ACHN (cell line): ENCODE measurements around the gene IL17C.
A peak's percentile ranks its signal among the peaks of the same experiment; 100 is the strongest.

ENCODE experiments used
- DNase-seq: peaks from one replicate; pipeline ENCODE4 v3.0.0-alpha.2; 2015
- in situ Hi-C: cut with HindIII; loops from 2 replicates; pipeline ENCODE4 v1.10.0; 2017; ENCODE audit warnings: low sequenced_read_pairs, low pct_ligation_motif_present, low pct_unique_long_range_greater_than_20kb

Gene IL17C

GRCh38 chr16:88636488-88637265, 1.7 kb upstream of the IL17C start:
- in situ Hi-C loops = no loop called here
- DNase-seq = no peak

DNA sequence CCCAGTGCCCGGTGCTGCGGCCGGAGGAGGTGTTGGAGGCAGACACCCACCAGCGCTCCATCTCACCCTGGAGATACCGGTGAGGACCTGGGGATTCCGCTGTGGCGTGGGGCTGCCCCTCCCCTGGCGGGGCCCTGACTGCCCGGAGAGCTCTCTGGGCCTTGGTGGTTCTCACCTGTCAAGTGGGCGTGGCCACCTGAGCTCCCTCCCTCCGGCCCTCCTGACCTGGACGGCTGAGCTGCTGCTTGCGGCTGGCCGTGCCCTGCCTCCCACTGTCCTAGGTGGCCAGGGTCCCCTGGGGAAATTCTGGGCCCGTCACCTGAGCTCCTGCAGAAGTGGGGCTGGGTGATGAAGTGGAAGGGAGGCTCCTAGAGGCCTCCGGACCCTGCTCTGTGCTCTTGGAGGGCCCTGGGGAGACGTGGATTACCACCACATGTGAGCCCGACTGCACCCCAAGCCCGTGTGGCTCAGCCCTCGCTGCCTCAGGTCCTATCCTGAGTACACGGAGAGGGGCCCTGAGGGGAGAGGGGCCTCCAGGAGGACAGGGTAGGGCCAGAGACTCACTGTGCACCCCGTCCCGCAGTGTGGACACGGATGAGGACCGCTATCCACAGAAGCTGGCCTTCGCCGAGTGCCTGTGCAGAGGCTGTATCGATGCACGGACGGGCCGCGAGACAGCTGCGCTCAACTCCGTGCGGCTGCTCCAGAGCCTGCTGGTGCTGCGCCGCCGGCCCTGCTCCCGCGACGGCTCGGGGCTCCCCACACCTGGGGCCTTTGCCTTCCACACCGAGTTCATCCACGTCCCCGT, 1.1 kb downstream of the IL17C start:
- DNase-seq = peak; percentile 24
- in situ Hi-C loops = no loop called here

GRCh38 chr16:88640039-88640495, 1.7 kb downstream of the IL17C start:
- DNase-seq = no peak
- in situ Hi-C loops = no loop called here

- DNase-seq = no peak
- in situ Hi-C loops = no loop called here
These were observed 2.3 kb downstream of the IL17C start for GRCh38 chr16:88640498-88641247.

- DNase-seq = no peak
- in situ Hi-C loops = no loop called here
These were observed 4.7 kb downstream of the IL17C start for GRCh38 chr16:88642881-88643643.

DNA sequence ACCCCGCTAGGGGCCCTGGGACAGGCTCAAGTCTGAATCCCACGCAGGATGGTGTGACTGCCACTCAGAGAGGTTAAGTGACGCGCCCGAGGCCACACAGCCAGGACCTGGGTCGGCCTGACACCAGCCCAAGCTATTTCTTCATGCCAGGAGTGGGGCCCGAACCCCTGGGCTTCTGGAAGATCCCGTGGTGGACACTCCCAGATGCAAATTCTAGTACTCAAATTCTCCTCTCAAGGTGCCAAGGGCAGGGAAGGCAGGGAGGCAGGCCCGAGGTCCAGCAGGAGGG, 5.2 kb downstream of the IL17C start:
- DNase-seq = no peak
- in situ Hi-C loops = no loop called here

DNA sequence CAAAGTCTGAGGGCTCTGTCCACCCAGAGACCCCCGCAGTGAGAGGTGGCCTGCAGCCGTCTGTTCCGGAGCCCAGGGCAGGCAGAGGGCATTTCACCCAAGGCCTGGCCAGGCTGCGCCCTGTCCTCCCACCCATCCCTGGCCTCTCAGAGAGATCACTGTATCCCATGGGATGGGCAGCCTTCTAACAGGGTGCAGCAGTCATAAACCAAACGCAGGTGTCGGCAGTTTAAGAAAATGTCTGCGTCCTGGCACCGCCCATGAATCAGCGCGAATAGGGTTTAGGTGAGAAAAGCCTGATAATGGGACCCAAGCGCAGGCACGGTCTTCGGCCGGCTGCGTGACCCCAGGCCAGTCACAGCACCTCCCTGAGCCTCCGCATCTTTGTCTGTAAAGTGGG, 7.1 kb downstream of the IL17C start:
- in situ Hi-C loops = no loop called here
- no peak for DNase-seq

DNA sequence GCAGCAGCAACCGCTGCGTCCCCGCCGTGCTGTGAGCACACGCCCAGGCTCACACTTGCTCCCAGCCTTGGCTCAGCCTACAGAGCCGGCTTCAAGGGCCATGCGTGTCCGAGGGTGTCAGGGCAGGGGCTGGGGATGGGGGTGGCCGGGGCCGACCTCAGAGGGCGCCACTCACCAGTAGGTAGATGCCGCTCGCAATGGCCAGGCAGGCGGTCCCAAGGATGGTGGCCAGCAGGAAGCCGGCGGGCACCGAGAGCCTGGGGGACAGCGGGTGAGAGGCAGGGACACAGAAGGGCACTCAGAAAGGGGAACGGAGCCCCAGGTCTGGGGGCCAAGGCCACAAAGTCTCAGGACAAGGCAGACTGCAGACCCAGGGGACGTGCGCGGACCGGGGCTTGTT, 7.6 kb downstream of the IL17C start:
- DNase-seq = no peak
- in situ Hi-C loops = no loop called here

- DNase-seq = no peak
- in situ Hi-C loops = no loop called here
These were observed 8.1 kb downstream of the IL17C start for GRCh38 chr16:88646345-88647034.

DNA sequence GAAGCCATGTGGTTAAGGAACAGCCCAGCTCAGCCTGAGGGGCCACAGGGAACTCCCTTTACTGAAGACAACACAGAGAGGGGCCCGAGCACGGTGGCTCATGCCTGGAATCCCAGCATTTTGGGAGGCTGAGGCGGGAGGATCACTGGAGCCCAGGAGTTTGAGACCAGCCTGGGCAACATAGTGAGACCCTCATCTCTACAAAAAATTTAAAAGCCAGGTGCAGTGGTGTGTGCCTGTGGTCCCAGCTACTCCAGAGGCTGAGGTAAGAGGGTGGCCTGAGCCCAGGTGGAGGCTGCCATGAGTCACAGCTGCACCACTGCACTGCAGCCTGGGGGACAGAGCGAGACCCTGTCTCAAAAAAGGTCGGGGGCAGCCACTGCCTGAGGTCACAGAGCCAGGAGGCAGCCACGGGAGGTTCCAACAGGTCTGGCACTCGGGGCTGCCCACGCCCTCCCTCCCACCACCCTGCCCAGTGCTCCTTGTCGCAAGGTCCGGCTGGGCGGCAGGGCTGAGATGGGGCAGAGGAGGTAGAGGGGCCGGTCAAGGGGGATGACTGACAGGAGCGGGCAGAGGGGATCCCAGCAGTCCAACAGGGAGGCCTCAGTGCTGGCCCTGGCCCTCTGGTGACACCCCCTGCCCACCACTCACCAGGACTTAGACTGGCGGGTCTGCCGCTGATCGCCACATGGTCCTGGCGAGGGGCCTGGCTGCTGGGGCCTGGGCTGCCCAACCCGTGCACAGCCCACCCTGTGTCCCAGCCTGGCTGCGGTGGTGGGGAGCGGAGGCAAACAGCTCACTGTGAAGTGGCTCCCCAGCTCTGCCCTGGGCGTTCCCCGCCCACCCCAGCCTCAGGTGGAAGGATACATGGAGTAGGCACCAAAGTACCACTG, 9.1 kb downstream of the IL17C start:
- in situ Hi-C loops = no loop called here
- DNase-seq = no peak

GRCh38 chr16:88649195-88649923, 11.0 kb downstream of the IL17C start:
- in situ Hi-C loops = no loop called here
- DNase-seq = peak; percentile 67

DNA sequence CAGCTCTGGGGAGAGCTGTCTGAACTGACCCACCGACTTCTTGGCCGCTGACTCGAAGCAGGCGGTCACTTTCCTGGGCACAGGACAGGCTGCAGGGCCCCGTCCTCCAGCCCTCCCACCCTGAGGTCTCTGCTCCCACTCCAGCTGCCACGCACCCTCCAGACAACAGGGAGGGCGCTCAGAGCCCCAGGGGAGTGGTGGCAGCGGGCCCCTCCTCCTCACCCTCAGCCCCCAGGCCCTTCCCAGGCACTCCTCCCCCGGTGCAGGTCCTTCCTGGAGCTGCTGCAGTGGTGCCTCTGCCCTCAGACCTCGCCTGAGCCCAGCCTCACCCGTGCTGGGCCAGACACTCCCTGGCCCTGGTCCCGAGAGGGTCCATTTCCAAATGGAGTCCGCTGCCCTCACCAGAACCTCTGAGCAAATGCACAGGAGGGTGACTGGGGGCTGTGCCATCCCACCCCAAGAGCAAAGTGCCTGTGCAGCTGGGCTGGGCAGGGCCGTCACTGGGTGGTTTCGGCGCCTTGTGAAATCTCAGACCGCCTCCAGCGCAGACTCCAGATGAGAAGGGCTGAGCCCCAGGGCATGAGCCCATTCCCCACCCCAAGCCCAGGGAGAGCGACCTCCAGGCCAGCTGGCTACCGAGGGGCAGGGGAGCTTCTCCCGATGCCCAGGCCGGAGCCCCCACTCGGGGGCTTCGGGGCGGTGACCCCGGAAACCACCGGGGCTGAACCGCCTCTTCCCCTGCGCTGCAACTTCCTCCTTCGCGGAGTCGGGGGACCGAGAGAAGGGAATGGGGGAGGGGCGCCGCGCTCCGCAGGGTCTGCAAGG, 11.8 kb downstream of the IL17C start:
- DNase-seq = peak; percentile 47

GRCh38 chr16:88650749-88651275, 12.4 kb downstream of the IL17C start, which contains the start of gene CYBA:
TSS of gene CYBA (minus strand) at chr16:88651053. CDS start at chr16:88651013, 40 bp downstream.
- in situ Hi-C loops = no loop called here
- DNase-seq = peak; percentile 82

More for the DNA sequence above, 11.8 kb downstream of the IL17C start:
- in situ Hi-C loops = no loop called here

- in situ Hi-C loops = no loop called here
- DNase-seq = peak; percentile 75
These were observed 13.1 kb downstream of the IL17C start for GRCh38 chr16:88651276-88651988.
